HCT116 (cell line): ENCODE measurements around the gene KLF9. TPM values are rescaled to one million over a fixed set of nuclear protein-coding genes. Genes with fewer than 3 reads are reported as not detected.

Experiments used
- ATAC-seq: fragments of 200-7000 bp; cut with Tn5 transposase; 2 replicates; pipeline ENCODE4 v1.9.1; 2020; ENCODE audit warnings: mild to moderate bottlenecking, moderate library complexity
- BruUV-seq: library from RNA; stranded (reverse); fragments of 400-500 nt; replicated peaks from 2 replicates; lab custom pipeline; 2021; lab: Mats Ljungman, UMichigan
- CTCF ChIA-PET: fragments of 300-600 bp; sonication (Branson Sonifier 250); formaldehyde crosslinking; loops from one replicate; lab custom pipeline; 2021; ENCODE audit warnings: antibody characterized with exemption; lab: Charles Lee
- POLR2A ChIA-PET: fragments of 300-600, 350-600 bp; sonication (Branson Sonifier 250); formaldehyde crosslinking; loops from one replicate; lab custom pipeline; 2021; ENCODE audit warnings: antibody characterized with exemption; lab: Charles Lee
- RAD21 ChIA-PET, 2 experiments: fragments of 300-600 bp; sonication (Branson Sonifier 250); formaldehyde crosslinking; loops; one replicate each; lab custom pipeline; 2023; ENCODE audit warnings: low total read pairs in 2 of 2; ENCODE audit not compliant: uncharacterized antibody in 2 of 2, unreplicated experiment in 2 of 2, low non-redundant PET in 1 of 2; lab: Charles Lee
- DNase-seq: peaks from one replicate; pipeline ENCODE4 v3.0.0-alpha.2; 2010; ENCODE audit warnings: low read depth, low spot score
- H2AFZ ChIP-seq: fragments of 200-600 bp; shearing (Covaris generic), sonication (generic); 2 replicates; pipeline ENCODE4 v1.6.1; 2017; ENCODE audit warnings: low read depth, mixed run types, mixed read lengths, antibody characterized with exemption, low read length; ENCODE audit not compliant: poor library complexity, severe bottlenecking
- H3K27ac ChIP-seq: 2 replicates; pipeline ENCODE4 v1.5.1; 2012; ENCODE audit warnings: low read depth, low read length
- H3K27me3 ChIP-seq: fragments of 200-600 bp; sonication (generic); 2 replicates; pipeline ENCODE4 v1.6.1; 2016; ENCODE audit warnings: mixed run types, low read length, mixed read lengths; ENCODE audit not compliant: insufficient read depth
- H3K36me3 ChIP-seq, 2 experiments: fragments of 200-500 bp in 1 of 2; fragments of 200-600 bp in 1 of 2; sonication (Bioruptor generic) in 1 of 2; sonication (generic) in 1 of 2; 2 replicates each; pipeline versions ENCODE4 v1.5.1 to v1.6.1; 2014 to 2016; ENCODE audit warnings: low read length in 2 of 2, inconsistent platforms in 1 of 2, mixed read lengths in 1 of 2, mixed run types in 1 of 2; ENCODE audit not compliant: insufficient read depth in 2 of 2, control insufficient read depth in 1 of 2
- H3K4me1 ChIP-seq, 2 experiments: fragments of 200-600 bp in 1 of 2; sonication (generic) in 1 of 2; 2 replicates each; pipeline versions ENCODE4 v1.5.1 to v1.6.1; 2012 to 2017; ENCODE audit warnings: low read length in 2 of 2, inconsistent platforms in 1 of 2, mild to moderate bottlenecking in 1 of 2, mixed read lengths in 1 of 2, mixed run types in 1 of 2, moderate library complexity in 1 of 2; ENCODE audit not compliant: insufficient read depth in 2 of 2, control insufficient read depth in 1 of 2
- H3K4me2 ChIP-seq: fragments of 200-600 bp; sonication (generic); 2 replicates; pipeline ENCODE4 v1.6.1; 2017; ENCODE audit warnings: mixed run types, low read length, mixed read lengths
- H3K4me3 ChIP-seq, 2 experiments: fragments of 200-600 bp in 1 of 2; sonication (generic) in 1 of 2; replicated peaks in 1 of 2; 2 replicates each; pipeline ENCODE4 v1.5.1; 2011 to 2016; ENCODE audit warnings: low read length in 2 of 2, control low read depth in 1 of 2, low read depth in 1 of 2, mild to moderate bottlenecking in 1 of 2, mixed read lengths in 1 of 2, mixed run types in 1 of 2
- H3K79me2 ChIP-seq: fragments of 200-600 bp; sonication (generic); 2 replicates; pipeline ENCODE4 v1.6.1; 2017; ENCODE audit warnings: mild to moderate bottlenecking, mixed run types, low read length, moderate library complexity, mixed read lengths; ENCODE audit not compliant: insufficient read depth
- H3K9ac ChIP-seq: fragments of 200-600 bp; sonication (generic); 2 replicates; pipeline ENCODE4 v1.6.1; 2016; ENCODE audit warnings: low read length, mixed read lengths
- H3K9me2 ChIP-seq: fragments of 200-600 bp; sonication (generic), shearing (Covaris generic); 2 replicates; pipeline ENCODE4 v1.6.1; 2017; ENCODE audit warnings: mixed run types, mild to moderate bottlenecking, moderate library complexity; ENCODE audit not compliant: insufficient read depth
- H3K9me3 ChIP-seq, 2 experiments: fragments of 200-500 bp in 1 of 2; fragments of 200-600 bp in 1 of 2; sonication (Bioruptor generic) in 1 of 2; sonication (generic) in 1 of 2; 2 replicates each; pipeline ENCODE4 v1.6.1; 2014 to 2017; ENCODE audit warnings: low read length in 2 of 2, mixed read lengths in 2 of 2, inconsistent platforms in 1 of 2, low read depth in 1 of 2, mild to moderate bottlenecking in 1 of 2, mixed run types in 1 of 2, moderate library complexity in 1 of 2; ENCODE audit not compliant: control insufficient read depth in 1 of 2, insufficient read depth in 1 of 2
- H4K20me1 ChIP-seq: fragments of 200-600 bp; sonication (generic), shearing (Covaris generic); 2 replicates; pipeline ENCODE4 v1.6.1; 2017; ENCODE audit warnings: mixed run types, mild to moderate bottlenecking, moderate library complexity; ENCODE audit not compliant: insufficient read depth
- CBX3 ChIP-seq: IDR thresholded peaks from 2 replicates; pipeline ENCODE4 v1.6.1; 2012; ENCODE audit warnings: low read depth
- CTCF ChIP-seq, 3 experiments: fragments of 200-600 bp in 1 of 3; sonication (generic) in 1 of 3; IDR thresholded peaks in 2 of 3; conservative IDR thresholded peaks in 1 of 3; 2 replicates each; pipeline ENCODE4 v1.5.1; 2012 to 2017; ENCODE audit warnings: low read depth in 2 of 3, low read length in 2 of 3, antibody characterized with exemption in 1 of 3, borderline replicate concordance in 1 of 3, control low read depth in 1 of 3, mild to moderate bottlenecking in 1 of 3, mixed read lengths in 1 of 3, mixed run types in 1 of 3, moderate library complexity in 1 of 3; ENCODE audit not compliant: insufficient read depth in 1 of 3
- EGR1 ChIP-seq: IDR thresholded peaks from 2 replicates; pipeline ENCODE4 v1.6.1; 2012; ENCODE audit warnings: low read depth
- EZH2phosphoT487 ChIP-seq: fragments of 200-600 bp; IDR thresholded peaks from 2 replicates; pipeline ENCODE4 v1.6.1; 2018; ENCODE audit warnings: antibody characterized with exemption, borderline replicate concordance
- FOSL1 ChIP-seq: IDR thresholded peaks from 2 replicates; pipeline ENCODE4 v1.6.1; 2012; ENCODE audit warnings: low read depth
- JUND ChIP-seq: IDR thresholded peaks from 2 replicates; pipeline ENCODE4 v1.6.1; 2012
- POLR2AphosphoS5 ChIP-seq: IDR thresholded peaks from 2 replicates; pipeline ENCODE4 v1.6.1; 2011; ENCODE audit warnings: mild to moderate bottlenecking, low read depth, low read length, moderate library complexity
- REST ChIP-seq: IDR thresholded peaks from 2 replicates; pipeline ENCODE4 v1.6.1; 2012; ENCODE audit warnings: low read depth
- SP1 ChIP-seq: IDR thresholded peaks from 2 replicates; pipeline ENCODE4 v1.6.1; 2012; ENCODE audit warnings: low read depth
- SRF ChIP-seq: IDR thresholded peaks from 2 replicates; pipeline ENCODE4 v1.6.1; 2012; ENCODE audit warnings: low read depth
- TCF7L2 ChIP-seq: IDR thresholded peaks from 2 replicates; pipeline ENCODE4 v1.7.0; 2011; ENCODE audit warnings: borderline replicate concordance, inconsistent platforms; ENCODE audit not compliant: insufficient read depth, insufficient read length; ENCODE audit errors: extremely low read depth
- YY1 ChIP-seq: IDR thresholded peaks from 2 replicates; pipeline ENCODE4 v1.6.1; 2011; ENCODE audit warnings: low read length, low read depth, moderate library complexity, mild to moderate bottlenecking; ENCODE audit not compliant: insufficient replicate concordance; ENCODE audit errors: extremely low read depth
- ZBTB33 ChIP-seq: IDR thresholded peaks from 2 replicates; pipeline ENCODE4 v1.6.1; 2011; ENCODE audit warnings: mild to moderate bottlenecking, low read length, moderate library complexity; ENCODE audit not compliant: insufficient replicate concordance; ENCODE audit errors: extremely low read depth
- ZFX ChIP-seq: fragments of 450-650 bp; IDR thresholded peaks from 2 replicates; pipeline ENCODE4 v1.6.1; 2017
- intact Hi-C: fragments of 100-400 bp; cut with micrococcal nuclease; formaldehyde crosslinking; loops from 2 replicates; pipeline ENCODE4 v1.10.0; 2022
- total RNA-seq: library from RNA; stranded (reverse); gene quantifications from one replicate; pipeline ENCODE4 v1.2.1, GENCODE V29; 2021; ENCODE audit not compliant: unreplicated experiment
- TF ChIP-seq, protein P1 (sequence below): IDR thresholded peaks from 2 replicates; pipeline ENCODE4 v1.6.1; 2012

Gene KLF9
- total RNA-seq, 1 experiment from 2014 or later: 8.3 TPM

DNA sequence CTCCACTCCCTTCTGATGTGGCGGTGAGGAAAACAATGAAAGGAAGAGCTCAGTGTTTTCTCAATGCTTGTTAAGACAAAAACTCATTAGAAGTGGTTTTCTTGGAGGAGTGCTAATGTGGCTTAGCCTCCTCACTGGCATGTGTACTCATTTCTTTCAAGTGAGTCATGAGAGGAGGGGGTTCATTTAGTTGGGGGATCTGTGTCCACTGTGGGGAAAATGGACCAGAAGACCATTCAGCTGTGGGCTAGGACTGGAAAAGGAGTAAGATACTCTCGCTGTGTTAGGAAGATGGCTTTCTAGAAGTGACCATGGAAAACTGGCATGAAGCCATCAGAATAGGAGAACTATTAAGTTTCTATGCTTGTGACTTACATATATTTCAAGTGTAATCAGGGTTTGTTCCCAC, 23.5 kb downstream of the KLF9 start:
- no peaks in the 10 kb centered on the region for H3K79me2 ChIP-seq
- ChIA-PET RAD21 (no interaction called here), POLR2A (no interaction called here), CTCF (interaction anchor here (1.2 kb wide), 1 partner anchor 94 kb away, joined by 3 read pairs; no protein-coding TSS in a partner anchor)
- H2AFZ ChIP-seq: no peak overlapping the region
- no peak overlapping the region for H3K4me3 ChIP-seq
- intact Hi-C loops: no loop called here
- peaks cover 5 to 8% of the 10 kb centered on the region in 2 experiments; a peak in 2 of 4 replicates for H3K4me1 ChIP-seq
- H3K9ac ChIP-seq: no peak overlapping the region
- H3K36me3 ChIP-seq: no peaks in the 10 kb centered on the region
- no peaks in the 10 kb centered on the region for H3K27me3 ChIP-seq
- ATAC-seq (no peak), DNase-seq (no peak)
- no TSS peak for BruUV-seq
- no peak overlapping the region for H3K27ac ChIP-seq
- no peaks in the 10 kb centered on the region for H3K9me2 ChIP-seq
- no peak overlapping the region for H3K4me2 ChIP-seq
- no peaks in the 10 kb centered on the region for H4K20me1 ChIP-seq
- TF ChIP-seq SP1 (no peak), SRF (no peak), YY1 (no peak), EZH2phosphoT487 (no peak), CTCF (IDR thresholded peaks at IDR 0.05 in 2 of 3, conservative IDR thresholded peaks at IDR 0.05 in 1 of 3; ENCODE audit: borderline replicate concordance in 1 of 3, insufficient read depth in 1 of 3, low read depth in 2 of 3, low read length in 2 of 3) (no peak), CBX3 (no peak), EGR1 (no peak), JUND (no peak), TCF7L2 (no peak), FOSL1 (no peak), ZBTB33 (no peak), ZFX (no peak), POLR2AphosphoS5 (no peak), REST (no peak)
- TF ChIP-seq, protein P1, sequence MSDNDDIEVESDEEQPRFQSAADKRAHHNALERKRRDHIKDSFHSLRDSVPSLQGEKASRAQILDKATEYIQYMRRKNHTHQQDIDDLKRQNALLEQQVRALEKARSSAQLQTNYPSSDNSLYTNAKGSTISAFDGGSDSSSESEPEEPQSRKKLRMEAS: no peak
- TF ChIP-seq, all 23 proteins: peak for 0
- no peaks in the 10 kb centered on the region for H3K9me3 ChIP-seq
